Measurements from ENCODE around the gene RSPH10B2. TPM values are rescaled to one million over a fixed set of nuclear protein-coding genes. Genes with fewer than 3 reads are reported as not detected.

Gene RSPH10B2
- total RNA-seq, 1 experiment from 2014 or later = 0.15 TPM

Other genes with a start within 250 kb of the RSPH10B2 start
- 0.13 TPM for gene GRID2IP, start 202.6 kb upstream of the RSPH10B2 start, total RNA-seq (2021; ENCODE audit: unreplicated experiment)
- gene ZDHHC4, start 176.6 kb upstream of the RSPH10B2 start, total RNA-seq (2021; ENCODE audit: unreplicated experiment) = 113 TPM
- 46.8 TPM for gene INTS15, start 164.1 kb upstream of the RSPH10B2 start, total RNA-seq (2021; ENCODE audit: unreplicated experiment)
- 1.4 TPM for gene ZNF853, start 138.5 kb upstream of the RSPH10B2 start, total RNA-seq (2021; ENCODE audit: unreplicated experiment)
- gene ZNF316, start 116.8 kb upstream of the RSPH10B2 start, total RNA-seq (2021; ENCODE audit: unreplicated experiment) = 37.8 TPM
- 37.3 TPM for gene ZNF12, start 47.2 kb upstream of the RSPH10B2 start, total RNA-seq (2021; ENCODE audit: unreplicated experiment)
- 81.2 TPM for gene CCZ1B, start 72.2 kb downstream of the RSPH10B2 start, total RNA-seq (2021; ENCODE audit: unreplicated experiment)